Gastrocnemius medialis (tissue), 4 donors: Measurements from ENCODE around the gene GPR55.

Experiments
- POLR2A ChIP-seq, 2 donors: fragments of 450-650 bp; IDR thresholded peaks; one replicate each; pipeline ENCODE4 v1.6.1; 2017; ENCODE audit warnings: antibody characterized with exemption in 2 of 2, mild to moderate bottlenecking in 2 of 2, moderate library complexity in 2 of 2
- TF ChIP-seq, protein P1 (sequence below), 5 experiments: fragments of 450-650 bp in 3 of 5; fragments of 200-600 bp in 2 of 5; sonication (generic) in 2 of 5; IDR thresholded peaks in 4 of 5; conservative IDR thresholded peaks in 1 of 5; 1 replicate in 4 of 5; 2 replicates in 1 of 5; pipeline ENCODE4 v1.5.1; 2016 to 2019; ENCODE audit warnings: antibody characterized with exemption in 5 of 5, mild to moderate bottlenecking in 3 of 5, moderate library complexity in 3 of 5

DNA sequence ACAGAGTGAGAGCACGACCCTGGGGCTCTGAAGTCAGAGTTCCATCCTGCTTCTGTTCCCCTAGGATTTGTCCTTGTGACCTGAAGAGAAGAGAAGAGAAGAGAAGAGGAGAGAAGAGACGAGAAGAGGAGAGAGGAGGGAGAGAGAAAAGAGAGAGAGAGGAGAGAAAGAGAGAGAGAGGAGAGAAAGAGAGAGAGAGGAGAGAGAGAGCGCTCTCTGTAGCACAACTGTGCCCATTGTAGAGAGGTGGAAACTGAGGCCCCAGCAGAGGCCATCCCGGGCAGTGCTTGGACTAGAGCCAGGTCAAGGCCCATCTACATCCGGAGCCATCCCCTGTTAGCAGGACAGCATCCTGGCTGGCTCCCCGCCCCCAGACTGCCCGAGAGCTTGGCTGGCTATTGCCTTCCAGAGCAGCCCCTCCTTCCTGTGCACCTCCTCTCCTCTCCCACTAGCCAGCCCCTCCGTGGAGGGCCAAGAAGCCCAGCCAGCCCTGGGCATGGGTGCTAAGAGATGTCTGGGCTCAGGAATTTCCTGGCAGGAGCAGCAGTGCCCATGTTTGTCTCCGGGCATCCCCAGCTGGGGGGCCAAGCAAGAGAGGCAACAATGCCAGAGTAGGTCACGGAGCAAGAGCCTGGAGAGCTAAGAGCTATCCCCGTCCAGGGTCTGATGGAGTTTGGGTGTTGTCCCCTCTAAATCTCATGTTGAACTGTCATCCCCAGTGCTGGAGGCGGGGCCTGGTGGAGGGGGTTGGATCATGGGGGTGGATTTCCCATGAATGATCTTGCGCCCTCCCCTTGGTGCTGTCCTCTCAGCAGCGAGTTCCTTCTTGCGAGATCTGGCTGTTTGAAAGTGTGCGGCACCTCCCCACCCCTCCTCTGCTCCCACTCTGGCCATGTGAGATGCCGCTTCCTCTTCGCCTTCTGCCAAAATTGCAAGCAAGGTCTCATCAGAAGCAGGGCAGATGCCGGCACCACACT is 18.2 kb upstream of the GPR55 start:
- no peak for TF ChIP-seq POLR2A (IDR thresholded peaks at IDR 0.05)
- TF ChIP-seq, protein P1, sequence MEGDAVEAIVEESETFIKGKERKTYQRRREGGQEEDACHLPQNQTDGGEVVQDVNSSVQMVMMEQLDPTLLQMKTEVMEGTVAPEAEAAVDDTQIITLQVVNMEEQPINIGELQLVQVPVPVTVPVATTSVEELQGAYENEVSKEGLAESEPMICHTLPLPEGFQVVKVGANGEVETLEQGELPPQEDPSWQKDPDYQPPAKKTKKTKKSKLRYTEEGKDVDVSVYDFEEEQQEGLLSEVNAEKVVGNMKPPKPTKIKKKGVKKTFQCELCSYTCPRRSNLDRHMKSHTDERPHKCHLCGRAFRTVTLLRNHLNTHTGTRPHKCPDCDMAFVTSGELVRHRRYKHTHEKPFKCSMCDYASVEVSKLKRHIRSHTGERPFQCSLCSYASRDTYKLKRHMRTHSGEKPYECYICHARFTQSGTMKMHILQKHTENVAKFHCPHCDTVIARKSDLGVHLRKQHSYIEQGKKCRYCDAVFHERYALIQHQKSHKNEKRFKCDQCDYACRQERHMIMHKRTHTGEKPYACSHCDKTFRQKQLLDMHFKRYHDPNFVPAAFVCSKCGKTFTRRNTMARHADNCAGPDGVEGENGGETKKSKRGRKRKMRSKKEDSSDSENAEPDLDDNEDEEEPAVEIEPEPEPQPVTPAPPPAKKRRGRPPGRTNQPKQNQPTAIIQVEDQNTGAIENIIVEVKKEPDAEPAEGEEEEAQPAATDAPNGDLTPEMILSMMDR (IDR thresholded peaks at IDR 0.05 in 4 of 5, conservative IDR thresholded peaks at IDR 0.05 in 1 of 5) = no peak
